SK-N-SH treated with all-trans-retinoic acid at 6 μM for 48 hours (cell line): ENCODE results near the gene FUT4.

Experiments used
- ATAC-seq: fragments of 200-7000 bp; cut with Tn5 transposase; 3 replicates; pipeline ENCODE4 v1.9.1; 2020; ENCODE audit warnings: mild to moderate bottlenecking, moderate library complexity
- ARNTL ChIP-seq: fragments of 450-650 bp; formaldehyde crosslinking; IDR thresholded peaks from 2 replicates; pipeline ENCODE4 v1.5.0; 2020; ENCODE audit warnings: low read depth, mild to moderate bottlenecking, moderate library complexity, borderline replicate concordance
- BACH2 ChIP-seq: fragments of 250-450 bp; sonication (Bioruptor Pico); IDR thresholded peaks from 2 replicates; pipeline ENCODE4 v1.9.0; 2021; ENCODE audit warnings: mild to moderate bottlenecking, borderline replicate concordance
- CSDC2 ChIP-seq: fragments of 250-450 bp; sonication (Bioruptor Pico); IDR thresholded peaks from 2 replicates; pipeline ENCODE4 v1.5.0; 2020; ENCODE audit warnings: mild to moderate bottlenecking, moderate library complexity
- ESRRG ChIP-seq: fragments of 250-450 bp; sonication (Bioruptor Pico); IDR thresholded peaks from 2 replicates; pipeline ENCODE4 v1.6.1; 2021; ENCODE audit warnings: mild to moderate bottlenecking
- GLIS3 ChIP-seq: fragments of 250-450 bp; sonication (Bioruptor Pico); IDR thresholded peaks from 2 replicates; pipeline ENCODE4 v1.5.0; 2020; ENCODE audit warnings: mild to moderate bottlenecking, moderate library complexity
- ISL1 ChIP-seq: fragments of 250-450 bp; sonication (Bioruptor Pico); IDR thresholded peaks from 2 replicates; pipeline ENCODE4 v2.1.2; 2022; ENCODE audit warnings: mild to moderate bottlenecking, moderate library complexity
- OSR1 ChIP-seq: fragments of 250-450 bp; sonication (Bioruptor Pico); IDR thresholded peaks from 2 replicates; pipeline ENCODE4 v1.8.0; 2022; ENCODE audit warnings: moderate library complexity, mild to moderate bottlenecking, inconsistent platforms
- PPARA ChIP-seq: fragments of 250-450 bp; sonication (Bioruptor Pico); IDR thresholded peaks from 2 replicates; pipeline ENCODE4 v1.5.0; 2020; ENCODE audit warnings: mild to moderate bottlenecking, borderline replicate concordance
- RARB ChIP-seq: fragments of 250-450 bp; sonication (Bioruptor Pico); IDR thresholded peaks from 2 replicates; pipeline ENCODE4 v1.8.0; 2021; ENCODE audit warnings: mild to moderate bottlenecking, moderate library complexity
- SNAI2 ChIP-seq: fragments of 250-450 bp; sonication (Bioruptor Pico); IDR thresholded peaks from 2 replicates; pipeline ENCODE4 v1.5.0; 2020; ENCODE audit warnings: mild to moderate bottlenecking, moderate library complexity
- TCF4 ChIP-seq: fragments of 250-450 bp; sonication (Bioruptor Pico); IDR thresholded peaks from 2 replicates; pipeline ENCODE4 v1.8.0; 2021; ENCODE audit warnings: mild to moderate bottlenecking, moderate library complexity, borderline replicate concordance
- TOX ChIP-seq: fragments of 250-450 bp; sonication (Bioruptor Pico); IDR thresholded peaks from 2 replicates; pipeline ENCODE4 v1.8.0; 2021; ENCODE audit warnings: mild to moderate bottlenecking, moderate library complexity, borderline replicate concordance
- ZC3H10 ChIP-seq: fragments of 250-450 bp; sonication (Bioruptor Pico); IDR thresholded peaks from 2 replicates; pipeline ENCODE4 v1.5.1; 2021; ENCODE audit warnings: mild to moderate bottlenecking, moderate library complexity
- ZFP3 ChIP-seq: fragments of 250-450 bp; sonication (Bioruptor Pico); IDR thresholded peaks from 2 replicates; pipeline ENCODE4 v1.5.0; 2020; ENCODE audit warnings: mild to moderate bottlenecking, moderate library complexity
- ZFP30 ChIP-seq: fragments of 450-650 bp; formaldehyde crosslinking; IDR thresholded peaks from 2 replicates; pipeline ENCODE4 v1.5.0; 2022; ENCODE audit warnings: mild to moderate bottlenecking, moderate library complexity
- ZNF565 ChIP-seq: fragments of 450-650 bp; formaldehyde crosslinking; conservative IDR thresholded peaks from 2 replicates; pipeline ENCODE4 v1.5.0; 2020; ENCODE audit warnings: low read depth, mild to moderate bottlenecking, moderate library complexity
- ZNF70 ChIP-seq: fragments of 450-650 bp; formaldehyde crosslinking; IDR thresholded peaks from 2 replicates; pipeline ENCODE4 v1.5.0; 2020; ENCODE audit warnings: mild to moderate bottlenecking, moderate library complexity
- ZNF8 ChIP-seq: fragments of 450-650 bp; formaldehyde crosslinking; IDR thresholded peaks from 2 replicates; pipeline ENCODE4 v1.5.0; 2020; ENCODE audit warnings: mild to moderate bottlenecking, moderate library complexity
- TF ChIP-seq, protein P1 (sequence below): fragments of 250-450 bp; sonication (Bioruptor Pico); IDR thresholded peaks from 2 replicates; pipeline ENCODE4 v1.5.1; 2021; ENCODE audit warnings: mild to moderate bottlenecking, moderate library complexity
- TF ChIP-seq, protein P2 (sequence below): fragments of 250-450 bp; sonication (Bioruptor Pico); IDR thresholded peaks from 2 replicates; pipeline ENCODE4 v1.8.0; 2021; ENCODE audit warnings: low read depth, mild to moderate bottlenecking, moderate library complexity, borderline replicate concordance
- TF ChIP-seq, protein P3 (sequence below): fragments of 250-450 bp; sonication (Bioruptor Pico); IDR thresholded peaks from 2 replicates; pipeline ENCODE4 v1.8.0; 2020; ENCODE audit warnings: mild to moderate bottlenecking, moderate library complexity, borderline replicate concordance
- TF ChIP-seq, protein P4 (sequence below): fragments of 250-450 bp; sonication (Bioruptor Pico); IDR thresholded peaks from 2 replicates; pipeline ENCODE4 v1.5.1; 2020; ENCODE audit warnings: low read depth, mild to moderate bottlenecking, moderate library complexity

The FUT4 gene

DNA sequence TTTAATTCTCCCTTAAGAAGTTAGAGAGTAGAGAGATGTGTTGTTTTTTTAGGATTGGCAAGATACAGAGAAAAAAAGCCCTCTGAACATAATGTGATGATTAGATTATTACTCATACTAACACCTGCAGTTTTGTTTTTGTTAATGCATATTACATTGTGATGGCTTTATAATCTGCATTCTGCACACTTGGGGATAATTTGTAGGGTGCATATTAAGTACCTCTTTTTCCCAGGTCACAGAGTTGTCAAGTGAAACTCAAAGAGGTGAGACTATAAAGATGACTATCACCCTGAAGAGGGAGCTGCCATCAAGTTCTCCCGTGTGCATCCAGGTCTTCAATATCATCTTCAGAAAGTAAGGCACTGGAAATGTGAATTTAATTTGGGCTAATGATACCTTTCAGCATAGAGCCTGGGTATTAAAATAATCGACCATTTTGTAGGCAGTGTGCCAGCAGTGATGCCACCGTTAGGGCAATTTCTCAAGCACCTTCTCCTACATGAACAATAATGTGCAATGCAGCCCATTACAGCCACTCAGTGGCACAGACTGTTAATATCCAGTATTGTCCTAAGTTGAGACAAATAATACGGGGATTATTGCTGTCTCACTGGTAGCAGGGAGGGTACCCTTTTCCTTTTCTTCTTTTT, 39.6 kb downstream of the FUT4 start:
- no peak for TF ChIP-seq TOX (CRISPR knock-in tag)
- no peak for ATAC-seq

DNA sequence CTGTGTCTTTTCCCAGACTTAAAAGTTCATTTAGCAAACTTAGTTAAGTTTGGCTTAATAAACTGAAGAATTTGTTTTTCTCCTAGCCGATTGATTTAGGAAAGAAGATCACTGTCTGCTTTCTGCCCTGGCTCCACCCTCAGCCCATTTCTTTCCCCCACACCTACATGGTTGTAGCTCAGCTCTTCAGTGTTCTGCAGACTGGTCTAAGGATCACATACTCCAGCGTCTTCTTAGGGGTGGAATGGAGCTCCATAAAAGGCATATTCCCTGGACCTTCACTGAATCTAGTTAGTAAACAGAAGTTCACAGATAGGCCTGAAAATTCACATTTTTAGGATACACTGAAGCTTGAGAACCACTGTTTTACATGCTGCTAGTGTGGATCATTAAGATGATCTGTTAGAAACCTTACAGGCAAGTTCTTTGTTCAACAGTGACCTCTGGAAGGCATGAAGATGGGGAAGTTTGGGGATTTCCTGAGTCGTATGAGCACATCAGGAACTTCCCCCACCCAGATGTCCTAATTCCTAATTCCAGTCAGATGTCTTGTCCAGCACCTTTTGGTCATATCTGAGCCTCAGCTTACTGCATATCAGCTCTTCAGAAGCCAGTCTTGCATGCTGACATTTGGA, 40.3 kb downstream of the FUT4 start:
- ATAC-seq = no peak

DNA sequence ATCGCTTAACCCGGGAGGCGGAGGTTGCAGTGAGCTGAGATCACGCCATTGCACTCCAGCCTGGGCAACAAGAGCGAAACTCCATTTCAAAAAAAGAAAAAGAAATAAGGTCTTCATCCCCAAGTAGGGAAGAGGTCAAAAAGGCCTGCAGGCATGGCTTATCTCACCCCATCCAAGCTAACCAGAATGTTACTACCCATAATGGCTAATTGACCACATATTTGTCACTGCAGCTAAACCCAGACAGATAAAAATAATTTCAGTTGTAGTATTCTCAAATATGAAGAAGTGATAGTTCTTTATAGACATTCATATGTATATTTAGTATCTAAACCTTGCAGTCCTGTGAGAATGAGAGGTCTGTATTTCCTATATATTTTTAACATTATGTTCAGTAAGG, 41.3 kb downstream of the FUT4 start:
- ATAC-seq = no peak
- TF ChIP-seq ZNF8 (no peak), ZFP3 (CRISPR knock-in tag) (no peak), ZC3H10 (CRISPR knock-in tag) (no peak), SNAI2 (CRISPR knock-in tag) (no peak), PPARA (CRISPR knock-in tag) (no peak), ESRRG (CRISPR knock-in tag) (no peak), BACH2 (CRISPR knock-in tag) (no peak), OSR1 (CRISPR knock-in tag) (no peak), TCF4 (CRISPR knock-in tag) (no peak), GLIS3 (CRISPR knock-in tag) (no peak), ISL1 (CRISPR knock-in tag) (no peak), CSDC2 (CRISPR knock-in tag) (no peak), ARNTL (CRISPR knock-in tag) (no peak), ZNF70 (CRISPR knock-in tag) (no peak), RARB (CRISPR knock-in tag) (no peak)
- TF ChIP-seq, protein P1, sequence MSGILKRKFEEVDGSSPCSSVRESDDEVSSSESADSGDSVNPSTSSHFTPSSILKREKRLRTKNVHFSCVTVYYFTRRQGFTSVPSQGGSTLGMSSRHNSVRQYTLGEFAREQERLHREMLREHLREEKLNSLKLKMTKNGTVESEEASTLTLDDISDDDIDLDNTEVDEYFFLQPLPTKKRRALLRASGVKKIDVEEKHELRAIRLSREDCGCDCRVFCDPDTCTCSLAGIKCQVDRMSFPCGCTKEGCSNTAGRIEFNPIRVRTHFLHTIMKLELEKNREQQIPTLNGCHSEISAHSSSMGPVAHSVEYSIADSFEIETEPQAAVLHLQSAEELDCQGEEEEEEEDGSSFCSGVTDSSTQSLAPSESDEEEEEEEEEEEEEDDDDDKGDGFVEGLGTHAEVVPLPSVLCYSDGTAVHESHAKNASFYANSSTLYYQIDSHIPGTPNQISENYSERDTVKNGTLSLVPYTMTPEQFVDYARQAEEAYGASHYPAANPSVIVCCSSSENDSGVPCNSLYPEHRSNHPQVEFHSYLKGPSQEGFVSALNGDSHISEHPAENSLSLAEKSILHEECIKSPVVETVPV (CRISPR knock-in tag) = no peak
- TF ChIP-seq, protein P2, sequence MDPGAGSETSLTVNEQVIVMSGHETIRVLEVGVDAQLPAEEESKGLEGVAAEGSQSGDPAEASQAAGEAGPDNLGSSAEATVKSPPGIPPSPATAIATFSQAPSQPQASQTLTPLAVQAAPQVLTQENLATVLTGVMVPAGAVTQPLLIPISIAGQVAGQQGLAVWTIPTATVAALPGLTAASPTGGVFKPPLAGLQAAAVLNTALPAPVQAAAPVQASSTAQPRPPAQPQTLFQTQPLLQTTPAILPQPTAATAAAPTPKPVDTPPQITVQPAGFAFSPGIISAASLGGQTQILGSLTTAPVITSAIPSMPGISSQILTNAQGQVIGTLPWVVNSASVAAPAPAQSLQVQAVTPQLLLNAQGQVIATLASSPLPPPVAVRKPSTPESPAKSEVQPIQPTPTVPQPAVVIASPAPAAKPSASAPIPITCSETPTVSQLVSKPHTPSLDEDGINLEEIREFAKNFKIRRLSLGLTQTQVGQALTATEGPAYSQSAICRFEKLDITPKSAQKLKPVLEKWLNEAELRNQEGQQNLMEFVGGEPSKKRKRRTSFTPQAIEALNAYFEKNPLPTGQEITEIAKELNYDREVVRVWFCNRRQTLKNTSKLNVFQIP (CRISPR knock-in tag) = no peak
- TF ChIP-seq, protein P3, sequence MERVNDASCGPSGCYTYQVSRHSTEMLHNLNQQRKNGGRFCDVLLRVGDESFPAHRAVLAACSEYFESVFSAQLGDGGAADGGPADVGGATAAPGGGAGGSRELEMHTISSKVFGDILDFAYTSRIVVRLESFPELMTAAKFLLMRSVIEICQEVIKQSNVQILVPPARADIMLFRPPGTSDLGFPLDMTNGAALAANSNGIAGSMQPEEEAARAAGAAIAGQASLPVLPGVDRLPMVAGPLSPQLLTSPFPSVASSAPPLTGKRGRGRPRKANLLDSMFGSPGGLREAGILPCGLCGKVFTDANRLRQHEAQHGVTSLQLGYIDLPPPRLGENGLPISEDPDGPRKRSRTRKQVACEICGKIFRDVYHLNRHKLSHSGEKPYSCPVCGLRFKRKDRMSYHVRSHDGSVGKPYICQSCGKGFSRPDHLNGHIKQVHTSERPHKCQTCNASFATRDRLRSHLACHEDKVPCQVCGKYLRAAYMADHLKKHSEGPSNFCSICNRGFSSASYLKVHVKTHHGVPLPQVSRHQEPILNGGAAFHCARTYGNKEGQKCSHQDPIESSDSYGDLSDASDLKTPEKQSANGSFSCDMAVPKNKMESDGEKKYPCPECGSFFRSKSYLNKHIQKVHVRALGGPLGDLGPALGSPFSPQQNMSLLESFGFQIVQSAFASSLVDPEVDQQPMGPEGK (CRISPR knock-in tag) = no peak
- TF ChIP-seq, protein P4, sequence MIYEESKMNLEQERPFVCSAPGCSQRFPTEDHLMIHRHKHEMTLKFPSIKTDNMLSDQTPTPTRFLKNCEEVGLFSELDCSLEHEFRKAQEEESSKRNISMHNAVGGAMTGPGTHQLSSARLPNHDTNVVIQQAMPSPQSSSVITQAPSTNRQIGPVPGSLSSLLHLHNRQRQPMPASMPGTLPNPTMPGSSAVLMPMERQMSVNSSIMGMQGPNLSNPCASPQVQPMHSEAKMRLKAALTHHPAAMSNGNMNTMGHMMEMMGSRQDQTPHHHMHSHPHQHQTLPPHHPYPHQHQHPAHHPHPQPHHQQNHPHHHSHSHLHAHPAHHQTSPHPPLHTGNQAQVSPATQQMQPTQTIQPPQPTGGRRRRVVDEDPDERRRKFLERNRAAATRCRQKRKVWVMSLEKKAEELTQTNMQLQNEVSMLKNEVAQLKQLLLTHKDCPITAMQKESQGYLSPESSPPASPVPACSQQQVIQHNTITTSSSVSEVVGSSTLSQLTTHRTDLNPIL (CRISPR knock-in tag) = no peak

More for the DNA sequence above, 40.3 kb downstream of the FUT4 start:
- TF ChIP-seq ZNF8 (no peak), BACH2 (CRISPR knock-in tag) (no peak)
- TF ChIP-seq, protein P2 (CRISPR knock-in tag) = no peak
- TF ChIP-seq, all 23 proteins: peak for 0

DNA sequence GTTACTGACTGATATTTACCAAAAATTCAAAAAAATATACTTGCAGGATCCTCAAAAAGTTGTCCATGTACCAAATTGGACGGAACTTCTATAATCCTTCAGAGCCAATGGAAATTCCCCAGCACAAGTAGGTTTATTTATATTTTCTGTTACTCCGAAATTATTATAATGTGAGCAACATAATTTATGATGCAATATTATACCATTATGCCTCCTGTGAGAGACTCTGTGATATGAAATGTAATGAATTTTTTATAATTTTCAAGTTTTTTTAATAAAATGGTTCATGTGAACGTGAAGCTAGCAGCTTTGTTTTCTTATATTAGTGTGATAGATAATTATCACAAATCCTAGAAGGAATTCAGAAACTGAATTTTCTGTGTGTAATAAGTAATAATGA, 41.7 kb downstream of the FUT4 start:
- no peak for ATAC-seq
- TF ChIP-seq ZNF565 (no peak), SNAI2 (CRISPR knock-in tag) (no peak), ZFP30 (CRISPR knock-in tag) (no peak), TCF4 (CRISPR knock-in tag) (no peak), GLIS3 (CRISPR knock-in tag) (no peak), ESRRG (CRISPR knock-in tag) (no peak), ISL1 (CRISPR knock-in tag) (no peak), ZFP3 (CRISPR knock-in tag) (no peak), BACH2 (CRISPR knock-in tag) (no peak), CSDC2 (CRISPR knock-in tag) (no peak)
- TF ChIP-seq, protein P2 (CRISPR knock-in tag) = no peak
- TF ChIP-seq, protein P4 (CRISPR knock-in tag) = no peak
- TF ChIP-seq, protein P1 (CRISPR knock-in tag) = no peak
